Keratinocyte (primary cell): ENCODE data around the gene HPX.

Experiments
- CTCF ChIP-seq, 3 experiments: IDR thresholded peaks in 1 of 3; conservative IDR thresholded peaks in 1 of 3; optimal IDR thresholded peaks in 1 of 3; 2 replicates in 2 of 3; 3 replicates in 1 of 3; pipeline versions ENCODE3 to v1.5.1; 2011; ENCODE audit warnings: low read length in 3 of 3, mild to moderate bottlenecking in 3 of 3, moderate library complexity in 2 of 3, control low read depth in 1 of 3, inconsistent platforms in 1 of 3; ENCODE audit not compliant: insufficient read depth in 2 of 3; ENCODE audit errors: extremely low read depth in 1 of 3
- EZH2 ChIP-seq: IDR thresholded peaks from one replicate; pipeline ENCODE4 v1.6.1; 2012; ENCODE audit warnings: inconsistent platforms, mild to moderate bottlenecking, low read length, moderate library complexity

- TF ChIP-seq CTCF (optimal IDR thresholded peaks at IDR 0.05 in 1 of 3, IDR thresholded peaks at IDR 0.05 in 1 of 3, conservative IDR thresholded peaks at IDR 0.05 in 1 of 3; ENCODE audit: extremely low read depth in 1 of 3, insufficient read depth in 2 of 3, low read length in 3 of 3) (no peak), EZH2 (no peak)
These were observed 15.7 kb upstream of the HPX start for GRCh38 chr11:6456361-6457073.
